B cell (primary cell): ENCODE results near the gene MYOM3. TPM values are rescaled to one million over a fixed set of nuclear protein-coding genes. Genes with fewer than 3 reads are reported as not detected.

Experiments
- ATAC-seq: fragments of 200-7000 bp; cut with Tn5 transposase; one replicate; pipeline ENCODE4 v1.10.0; 2021; ENCODE audit warnings: low read depth, mild to moderate bottlenecking, moderate number of reproducible peaks, moderate library complexity
- CTCF ChIA-PET: fragments of 350-600 bp; sonication (Branson Sonifier 250); formaldehyde crosslinking; loops from one replicate; lab custom pipeline; 2021; ENCODE audit warnings: antibody characterized with exemption, inconsistent platforms; lab: Charles Lee
- POLR2A ChIA-PET: fragments of 350-600 bp; sonication (Branson Sonifier 250); formaldehyde crosslinking; loops from one replicate; lab custom pipeline; 2021; ENCODE audit warnings: antibody characterized with exemption; lab: Charles Lee
- DNase-seq: peaks from one replicate; pipeline ENCODE4 v3.0.0; 2013
- H2AFZ ChIP-seq: 2 replicates; pipeline ENCODE4 v1.6.1; 2012; ENCODE audit warnings: mild to moderate bottlenecking, low read depth, low read length; ENCODE audit not compliant: insufficient read depth, poor library complexity, severe bottlenecking
- H3K27ac ChIP-seq, 2 donors: 1 replicate in 1 of 2; 2 replicates in 1 of 2; pipeline ENCODE4 v1.5.1; 2012 to 2013; ENCODE audit warnings: low read length in 2 of 2, mild to moderate bottlenecking in 2 of 2, moderate library complexity in 1 of 2
- H3K27me3 ChIP-seq, 4 experiments: fragments of 200-600 bp in 1 of 4; sonication (generic) in 1 of 4; replicated peaks in 1 of 4; 1 replicate in 2 of 4; 2 replicates in 2 of 4; pipeline versions ENCODE4 v1.6.1 to v1.7.0; 2013 to 2016; ENCODE audit warnings: low read length in 3 of 4, mild to moderate bottlenecking in 2 of 4, mixed read lengths in 1 of 4, moderate library complexity in 1 of 4; ENCODE audit not compliant: insufficient read depth in 4 of 4, control insufficient read depth in 3 of 4; ENCODE audit errors: control extremely low read depth in 1 of 4
- H3K36me3 ChIP-seq, 2 experiments: replicated peaks in 1 of 2; 1 replicate in 1 of 2; 2 replicates in 1 of 2; pipeline versions ENCODE4 v1.6.1 to v1.7.1; 2013; ENCODE audit warnings: low read length in 1 of 2; ENCODE audit not compliant: insufficient read depth in 2 of 2, control insufficient read depth in 1 of 2; ENCODE audit errors: control extremely low read depth in 1 of 2, extremely low read depth in 1 of 2
- H3K4me1 ChIP-seq, 2 donors: fragments of 200-600 bp in 1 of 2; sonication (generic) in 1 of 2; 1 replicate in 1 of 2; 2 replicates in 1 of 2; pipeline versions ENCODE4 v1.5.1 to v1.6.1; 2013 to 2017; ENCODE audit warnings: low read length in 2 of 2; ENCODE audit not compliant: control insufficient read depth in 2 of 2, insufficient read depth in 2 of 2
- H3K4me2 ChIP-seq: replicated peaks from 2 replicates; pipeline ENCODE3; 2012; ENCODE audit warnings: mild to moderate bottlenecking, low read depth, low read length; ENCODE audit not compliant: poor library complexity, severe bottlenecking
- H3K4me3 ChIP-seq, 5 experiments: fragments of 200-600 bp in 1 of 5; sonication (generic) in 1 of 5; 1 replicate in 3 of 5; 2 replicates in 2 of 5; pipeline versions ENCODE4 v1.5.1 to v1.7.0; 2011 to 2016; ENCODE audit warnings: low read length in 4 of 5, mild to moderate bottlenecking in 4 of 5, low read depth in 2 of 5, control low read depth in 1 of 5, moderate library complexity in 1 of 5; ENCODE audit not compliant: insufficient read depth in 1 of 5; ENCODE audit errors: control extremely low read depth in 1 of 5, extremely low read depth in 1 of 5
- H3K79me2 ChIP-seq: fragments of 200-600 bp; sonication (generic); one replicate; pipeline ENCODE4 v1.6.0; 2016; ENCODE audit warnings: low read length; ENCODE audit not compliant: control insufficient read depth, insufficient read depth
- H3K9ac ChIP-seq: fragments of 200-600 bp; sonication (generic); 2 replicates; pipeline ENCODE4 v1.6.1; 2017; ENCODE audit warnings: mild to moderate bottlenecking, low read length, moderate library complexity
- H3K9me3 ChIP-seq, 3 donors: one replicate each; pipeline versions ENCODE4 v1.6.1 to v1.7.1; 2013; ENCODE audit warnings: low read length in 2 of 3; ENCODE audit not compliant: control insufficient read depth in 2 of 3, insufficient read depth in 1 of 3; ENCODE audit errors: control extremely low read depth in 1 of 3
- H4K20me1 ChIP-seq: 2 replicates; pipeline ENCODE4 v1.6.0; 2012; ENCODE audit warnings: mild to moderate bottlenecking, low read length; ENCODE audit not compliant: insufficient read depth, control insufficient read depth, poor library complexity, severe bottlenecking
- H3K27ac Mint-ChIP-seq: one replicate; pipeline ENCODE4 v1.8.0; 2021; ENCODE audit warnings: mixed read lengths
- H3K27me3 Mint-ChIP-seq: one replicate; pipeline ENCODE4 v1.8.0; 2021; ENCODE audit warnings: mixed read lengths
- H3K4me1 Mint-ChIP-seq: one replicate; pipeline ENCODE4 v1.8.0; 2021; ENCODE audit warnings: mixed read lengths
- H3K4me3 Mint-ChIP-seq: one replicate; pipeline ENCODE4 v1.8.0; 2021; ENCODE audit warnings: mixed read lengths
- H3K9me3 Mint-ChIP-seq: one replicate; pipeline ENCODE4 v1.8.0; 2022; ENCODE audit warnings: mixed read lengths; ENCODE audit not compliant: insufficient read depth
- CTCF ChIP-seq: fragments of 200-600 bp; IDR thresholded peaks from one replicate; pipeline ENCODE4 v1.8.0; 2022; ENCODE audit warnings: antibody characterized with exemption, mild to moderate bottlenecking
- EZH2 ChIP-seq: IDR thresholded peaks from 2 replicates; pipeline ENCODE4 v1.6.1; 2012; ENCODE audit warnings: borderline replicate concordance, low read depth, mild to moderate bottlenecking, moderate library complexity, low read length; ENCODE audit not compliant: insufficient read depth, poor library complexity, severe bottlenecking
- WGBS: methylation state at CpG from one replicate; pipeline ENCODE4 v1.1.5; 2013; ENCODE audit warnings: missing lambda C conversion rate; ENCODE audit not compliant: insufficient coverage; 5-methylcytosine and 5-hydroxymethylcytosine counted together
- intact Hi-C: fragments of 100-400 bp; cut with micrococcal nuclease; formaldehyde crosslinking; loops from one replicate; pipeline ENCODE4 v1.10.0; 2022
- polyA plus RNA-seq: library from polyadenylated mRNA; depleted of rRNA; stranded (reverse); fragments of >200 nt; gene quantifications from 2 replicates; pipeline ENCODE4 v1.2.3, GENCODE V29; 2012
- total RNA-seq, 2 donors: library from RNA; stranded (reverse); fragments of 120-200 nt in 1 of 2; gene quantifications; 1 replicate in 1 of 2; 2 replicates in 1 of 2; pipeline versions ENCODE4 v1.2.3 to v1.2.4, GENCODE V29; 2013 to 2022

Gene MYOM3
- total and polyA plus RNA-seq, 2 donors (not counting 1 experiment from before 2014, with no cell fraction given), result not detected

GRCh38 chr1:24080131-24080530, 31.8 kb downstream of the MYOM3 start:
- Histone ChIP-seq H3K36me3 (no peaks in the 10 kb centered on the region), H3K4me2 (no peak overlapping the region), H3K79me2 (no peaks in the 10 kb centered on the region), H3K4me3 (no peak overlapping the region), H3K27ac (no peak overlapping the region), H2AFZ (no peak overlapping the region), H3K27me3 (no peaks in the 10 kb centered on the region), H3K4me1 (no peaks in the 10 kb centered on the region), H3K9ac (no peak overlapping the region), H3K9me3 (no peaks in the 10 kb centered on the region), H4K20me1 (no peaks in the 10 kb centered on the region)
- DNase-seq (no peak), ATAC-seq (no peak)
- Mint-ChIP-seq H3K4me1 (no peaks in the 10 kb centered on the region), H3K4me3 (no peak overlapping the region), H3K9me3 (no peaks in the 10 kb centered on the region), H3K27ac (no peak overlapping the region), H3K27me3 (peaks cover 15% of the 10 kb centered on the region)
- CTCF ChIA-PET, result interaction anchor here (2.0 kb wide), 1 partner anchor 9 kb away, joined by 6 read pairs; no protein-coding TSS in a partner anchor
- TF ChIP-seq EZH2, result no peak
- TF ChIP-seq CTCF, result no peak
- intact Hi-C loops, result no loop called here
- 63% methylated on average over 2 of the region's 10 CpGs for WGBS
- POLR2A ChIA-PET, result no interaction called here

GRCh38 chr1:24077278-24077978, 34.5 kb downstream of the MYOM3 start:
- no peak for TF ChIP-seq EZH2
- CTCF ChIA-PET, result no interaction called here
- WGBS, result 95% methylated on average over 16 of the region's 16 CpGs

More at GRCh38 chr1:24077278-24077978, 34.5 kb downstream of the MYOM3 start:
- Histone ChIP-seq H3K4me1 (no peaks in the 10 kb centered on the region), H3K9me3 (no peaks in the 10 kb centered on the region), H3K4me3 (no peak overlapping the region), H3K4me2 (no peak overlapping the region), H2AFZ (no peak overlapping the region), H3K27ac (no peak overlapping the region), H3K9ac (no peak overlapping the region), H3K36me3 (no peaks in the 10 kb centered on the region), H3K27me3 (no peaks in the 10 kb centered on the region), H4K20me1 (no peaks in the 10 kb centered on the region), H3K79me2 (no peaks in the 10 kb centered on the region)
- Mint-ChIP-seq H3K9me3 (no peaks in the 10 kb centered on the region), H3K4me1 (no peaks in the 10 kb centered on the region), H3K27ac (no peak overlapping the region), H3K4me3 (no peak overlapping the region), H3K27me3 (peaks cover 9% of the 10 kb centered on the region)
- DNase-seq (no peak), ATAC-seq (no peak)
- intact Hi-C loops, result no loop called here
- POLR2A ChIA-PET, result no interaction called here
